Activated CD8-positive, alpha-beta T cell treated with anti-CD3 and anti-CD28 coated beads, Interleukin-2, amount 10 ng/mL, durations not matched to agents 7 days and 5 days (primary cell): ENCODE data around the gene PPP2R5A. TPM values are rescaled to one million over a fixed set of nuclear protein-coding genes. Genes with fewer than 3 reads are reported as not detected.

Experiments
- ATAC-seq: fragments of 150-1000 bp; cut with Tn5 transposase; one replicate; pipeline ENCODE4 v1.10.0; 2021; ENCODE audit warnings: moderate library complexity
- CTCF ChIA-PET: fragments of 350-600 bp; sonication (Branson Sonifier 250); formaldehyde crosslinking; loops from one replicate; lab custom pipeline; 2021; ENCODE audit warnings: antibody characterized with exemption; lab: Charles Lee
- POLR2A ChIA-PET: fragments of 350-600 bp; sonication (Branson Sonifier 250); formaldehyde crosslinking; loops from one replicate; lab custom pipeline; 2021; ENCODE audit warnings: antibody characterized with exemption; lab: Charles Lee
- DNase-seq: peaks from one replicate; pipeline ENCODE4 v3.0.0-alpha.2; 2020
- H3K27ac Mint-ChIP-seq: one replicate; pipeline ENCODE4 v1.8.0; 2021; ENCODE audit warnings: mild to moderate bottlenecking, mixed read lengths
- H3K27me3 Mint-ChIP-seq: one replicate; pipeline ENCODE4 v1.8.0; 2021; ENCODE audit warnings: low read depth, mixed read lengths
- H3K36me3 Mint-ChIP-seq: one replicate; pipeline ENCODE4 v1.8.0; 2021; ENCODE audit warnings: low read depth, mixed read lengths
- H3K4me1 Mint-ChIP-seq: one replicate; pipeline ENCODE4 v1.8.0; 2021; ENCODE audit warnings: low read depth, mixed read lengths
- H3K4me3 Mint-ChIP-seq: one replicate; pipeline ENCODE4 v1.8.0; 2021; ENCODE audit warnings: mild to moderate bottlenecking, mixed read lengths
- H3K9me3 Mint-ChIP-seq: one replicate; pipeline ENCODE4 v1.8.0; 2022; ENCODE audit warnings: mixed read lengths; ENCODE audit not compliant: insufficient read depth
- total RNA-seq, 2 experiments: library from RNA; stranded (reverse); gene quantifications; one replicate each; pipeline ENCODE4 v1.2.3, GENCODE V29; 2021

PPP2R5A gene
- 10 to 100 TPM; 66.7 to 72.3 TPM for total RNA-seq

- H3K27me3 Mint-ChIP-seq: no peaks in the 10 kb centered on the region
- POLR2A ChIA-PET: interaction anchor here (0.6 to 2.4 kb wide), 21 partner anchors 9 to 250 kb away, joined by 3 to 24 read pairs (median 4); partner anchors contain the start of genes DTL, INTS7, NENF and PACC1
- H3K4me3 Mint-ChIP-seq: peak within 1 kb of the TSS; percentile 99
- ATAC-seq (peak; percentile 94), DNase-seq (peak; percentile 99)
- no peaks in the 10 kb centered on the region for H3K9me3 Mint-ChIP-seq
- H3K4me1 Mint-ChIP-seq: peaks cover 37% of the 10 kb centered on the region
- CTCF ChIA-PET: interaction anchor here (0.7 to 3.7 kb wide), 22 partner anchors 9 to 607 kb away, joined by 3 to 28 read pairs (median 4); partner anchors contain the start of genes DTL and INTS7
- H3K27ac Mint-ChIP-seq: peak within 1 kb of the TSS; percentile 99
- peaks cover 25% of the 10 kb centered on the region for H3K36me3 Mint-ChIP-seq
Observed at GRCh38 chr1:212284744-212285684, at the start of gene PPP2R5A. TSS of gene PPP2R5A (plus strand) at chr1:212285410. CDS start at chr1:212286111, 701 bp downstream.

GRCh38 chr1:212235857-212236256, 49.4 kb upstream of the PPP2R5A start:
- POLR2A ChIA-PET: no interaction called here

GRCh38 chr1:212236664-212237220, 48.5 kb upstream of the PPP2R5A start:
- POLR2A ChIA-PET: interaction anchor here (0.5 to 1.1 kb wide), 2 partner anchors 21 to 39 kb away, joined by 6 read pairs; no protein-coding TSS in a partner anchor

More at GRCh38 chr1:212235857-212236256, 49.4 kb upstream of the PPP2R5A start:
- H3K4me3 Mint-ChIP-seq: no peak overlapping the region
- ATAC-seq (no peak), DNase-seq (no peak)
- peaks cover 6% of the 10 kb centered on the region for H3K36me3 Mint-ChIP-seq
- peaks cover 38% of the 10 kb centered on the region for H3K4me1 Mint-ChIP-seq
- H3K27me3 Mint-ChIP-seq: no peaks in the 10 kb centered on the region
- H3K9me3 Mint-ChIP-seq: no peaks in the 10 kb centered on the region
- CTCF ChIA-PET: interaction anchor here (1.3 to 1.7 kb wide), 2 partner anchors 21 to 51 kb away, joined by 3 read pairs; no protein-coding TSS in a partner anchor
- peak overlapping the region; percentile 62 for H3K27ac Mint-ChIP-seq

GRCh38 chr1:212237651-212238050, 47.6 kb upstream of the PPP2R5A start:
- peaks cover 2% of the 10 kb centered on the region for H3K27me3 Mint-ChIP-seq
- H3K4me3 Mint-ChIP-seq: no peak overlapping the region
- no peaks in the 10 kb centered on the region for H3K9me3 Mint-ChIP-seq
- H3K36me3 Mint-ChIP-seq: no peaks in the 10 kb centered on the region
- CTCF ChIA-PET: interaction anchor here (1.3 kb wide), 1 partner anchor 11 kb away, joined by 5 read pairs; no protein-coding TSS in a partner anchor
- H3K4me1 Mint-ChIP-seq: peaks cover 29% of the 10 kb centered on the region
- H3K27ac Mint-ChIP-seq: no peak overlapping the region
- ATAC-seq (no peak), DNase-seq (no peak)
- POLR2A ChIA-PET: interaction anchor here (0.5 kb wide), 1 partner anchor 40 kb away, joined by 6 read pairs; no protein-coding TSS in a partner anchor

More at GRCh38 chr1:212236664-212237220, 48.5 kb upstream of the PPP2R5A start:
- no peak overlapping the region for H3K27ac Mint-ChIP-seq
- H3K36me3 Mint-ChIP-seq: peaks cover 6% of the 10 kb centered on the region
- peaks cover 33% of the 10 kb centered on the region for H3K4me1 Mint-ChIP-seq
- peaks cover 2% of the 10 kb centered on the region for H3K27me3 Mint-ChIP-seq
- DNase-seq: no peak
- no peaks in the 10 kb centered on the region for H3K9me3 Mint-ChIP-seq
- ATAC-seq: no peak
- CTCF ChIA-PET: interaction anchor here (1.0 kb wide), 1 partner anchor 201 kb away, joined by 3 read pairs; the partner anchor contains the start of genes DTL and INTS7
- no peak overlapping the region for H3K4me3 Mint-ChIP-seq

- H3K4me1 Mint-ChIP-seq: peaks cover 22% of the 10 kb centered on the region
- H3K36me3 Mint-ChIP-seq: no peaks in the 10 kb centered on the region
- ChIA-PET POLR2A (interaction anchor here (0.6 kb wide), 1 partner anchor 53 kb away, joined by 3 read pairs; no protein-coding TSS in a partner anchor), CTCF (interaction anchor here (1.3 kb wide), 1 partner anchor 12 kb away, joined by 5 read pairs; no protein-coding TSS in a partner anchor)
- no peaks in the 10 kb centered on the region for H3K9me3 Mint-ChIP-seq
- peaks cover 5% of the 10 kb centered on the region for H3K27me3 Mint-ChIP-seq
- DNase-seq: no peak
- H3K4me3 Mint-ChIP-seq: no peak overlapping the region
- no peak overlapping the region for H3K27ac Mint-ChIP-seq
- ATAC-seq: no peak
Observed at GRCh38 chr1:212238552-212238951, 46.7 kb upstream of the PPP2R5A start.

- H3K27ac Mint-ChIP-seq: no peak overlapping the region
- no peaks in the 10 kb centered on the region for H3K9me3 Mint-ChIP-seq
- no peak overlapping the region for H3K4me3 Mint-ChIP-seq
- H3K36me3 Mint-ChIP-seq: peaks cover 3% of the 10 kb centered on the region
- CTCF ChIA-PET: interaction anchor here (1.2 to 1.4 kb wide), 2 partner anchors 50 to 75 kb away, joined by 3 read pairs; no protein-coding TSS in a partner anchor
- POLR2A ChIA-PET: no interaction called here
- DNase-seq (no peak), ATAC-seq (no peak)
- H3K4me1 Mint-ChIP-seq: peaks cover 17% of the 10 kb centered on the region
- H3K27me3 Mint-ChIP-seq: peaks cover 5% of the 10 kb centered on the region
Observed at GRCh38 chr1:212241501-212241900, 43.7 kb upstream of the PPP2R5A start.

GRCh38 chr1:212241957-212242287, 43.3 kb upstream of the PPP2R5A start:
- no peak overlapping the region for H3K4me3 Mint-ChIP-seq
- no peaks in the 10 kb centered on the region for H3K9me3 Mint-ChIP-seq
- peaks cover 17% of the 10 kb centered on the region for H3K4me1 Mint-ChIP-seq
- POLR2A ChIA-PET: no interaction called here
- peak overlapping the region; percentile 75 for H3K27ac Mint-ChIP-seq
- H3K27me3 Mint-ChIP-seq: peaks cover 5% of the 10 kb centered on the region
- peaks cover 3% of the 10 kb centered on the region for H3K36me3 Mint-ChIP-seq
- CTCF ChIA-PET: interaction anchor here (0.7 to 1.4 kb wide), 3 partner anchors 49 to 838 kb away, joined by 3 read pairs; no protein-coding TSS in a partner anchor
- ATAC-seq: no peak
- DNase-seq: no peak

- POLR2A ChIA-PET: interaction anchor here (1.0 kb wide), 1 partner anchor 43 kb away, joined by 4 read pairs; the partner anchor contains the start of gene PPP2R5A
- peak overlapping the region; percentile 75 for H3K27ac Mint-ChIP-seq
Observed at GRCh38 chr1:212242288-212242984, 42.8 kb upstream of the PPP2R5A start.

GRCh38 chr1:212242985-212243308, 42.3 kb upstream of the PPP2R5A start:
- peak overlapping the region; percentile 28 for H3K27ac Mint-ChIP-seq
- H3K27me3 Mint-ChIP-seq: peaks cover 5% of the 10 kb centered on the region
- ChIA-PET POLR2A (interaction anchor here (1.0 kb wide), 1 partner anchor 43 kb away, joined by 4 read pairs; the partner anchor contains the start of gene PPP2R5A), CTCF (interaction anchor here (0.8 kb wide), 1 partner anchor 215 kb away, joined by 3 read pairs; no protein-coding TSS in a partner anchor)
- no peak for ATAC-seq
- DNase-seq: no peak
- H3K9me3 Mint-ChIP-seq: no peaks in the 10 kb centered on the region
- peaks cover 3% of the 10 kb centered on the region for H3K36me3 Mint-ChIP-seq
- H3K4me1 Mint-ChIP-seq: peaks cover 17% of the 10 kb centered on the region
- no peak overlapping the region for H3K4me3 Mint-ChIP-seq

More at GRCh38 chr1:212242288-212242984, 42.8 kb upstream of the PPP2R5A start:
- peaks cover 3% of the 10 kb centered on the region for H3K36me3 Mint-ChIP-seq
- CTCF ChIA-PET: interaction anchor here (0.7 to 1.4 kb wide), 3 partner anchors 49 to 838 kb away, joined by 3 read pairs; no protein-coding TSS in a partner anchor
- H3K9me3 Mint-ChIP-seq: no peaks in the 10 kb centered on the region
- peaks cover 17% of the 10 kb centered on the region for H3K4me1 Mint-ChIP-seq
- H3K4me3 Mint-ChIP-seq: no peak overlapping the region
- ATAC-seq (no peak), DNase-seq (no peak)
- H3K27me3 Mint-ChIP-seq: peaks cover 5% of the 10 kb centered on the region

- no peak overlapping the region for H3K4me3 Mint-ChIP-seq
Observed at GRCh38 chr1:212244441-212244840, 40.8 kb upstream of the PPP2R5A start.

More at GRCh38 chr1:212244441-212244840, 40.8 kb upstream of the PPP2R5A start:
- Mint-ChIP-seq H3K9me3 (no peaks in the 10 kb centered on the region), H3K27ac (peak overlapping the region; percentile 58), H3K4me1 (peaks cover 14% of the 10 kb centered on the region), H3K27me3 (peaks cover 5% of the 10 kb centered on the region), H3K36me3 (peaks cover 3% of the 10 kb centered on the region)
- ATAC-seq (no peak), DNase-seq (no peak)
- CTCF ChIA-PET: no interaction called here
- POLR2A ChIA-PET: no interaction called here
